Astrocyte of the cerebellum (primary cell): ENCODE data around the gene HHIPL2.

Source experiments
- DNase-seq: peaks from one replicate; pipeline ENCODE4 v3.0.0-alpha.2; 2011; ENCODE audit warnings: low read depth
- H3K4me3 ChIP-seq: 2 replicates; pipeline ENCODE4 v1.5.1; 2011; ENCODE audit warnings: mild to moderate bottlenecking, low read depth, low read length, moderate library complexity
- CTCF ChIP-seq: IDR thresholded peaks from 2 replicates; pipeline ENCODE4 v1.5.1; 2012; ENCODE audit warnings: low read length, low read depth, moderate library complexity, mild to moderate bottlenecking; ENCODE audit errors: missing control alignments
- in situ Hi-C: cut with HindIII; loops from 2 replicates; pipeline ENCODE4 v1.10.0; 2017; ENCODE audit warnings: low sequenced_read_pairs

The HHIPL2 gene

GRCh38 chr1:222586842-222587241 is 38.9 kb upstream of the HHIPL2 start:
- H3K4me3 ChIP-seq: no peak overlapping the region
- in situ Hi-C loops: no loop called here
- no peak for DNase-seq
- TF ChIP-seq CTCF: no peak

- no peak for DNase-seq
- in situ Hi-C loops: no loop called here
- TF ChIP-seq CTCF: no peak
- no peak overlapping the region for H3K4me3 ChIP-seq
These were observed 35.2 kb upstream of the HHIPL2 start for GRCh38 chr1:222583079-222583478.

- H3K4me3 ChIP-seq: no peak overlapping the region
- no peak for DNase-seq
These were observed 34.3 kb upstream of the HHIPL2 start for GRCh38 chr1:222582099-222582774.

GRCh38 chr1:222579316-222579715 is 31.4 kb upstream of the HHIPL2 start:
- no peak for DNase-seq
- H3K4me3 ChIP-seq: no peak overlapping the region
- in situ Hi-C loops: no loop called here
- no peak for TF ChIP-seq CTCF

More at GRCh38 chr1:222582099-222582774, 34.3 kb upstream of the HHIPL2 start:
- TF ChIP-seq CTCF: no peak
- in situ Hi-C loops: no loop called here

- no peak for TF ChIP-seq CTCF
- no peak for DNase-seq
- in situ Hi-C loops: no loop called here
- H3K4me3 ChIP-seq: no peak overlapping the region
These were observed 22.9 kb upstream of the HHIPL2 start for GRCh38 chr1:222570837-222571236.

- in situ Hi-C loops: no loop called here
These were observed 13.8 kb upstream of the HHIPL2 start for GRCh38 chr1:222561656-222562055.

More at GRCh38 chr1:222561656-222562055, 13.8 kb upstream of the HHIPL2 start:
- no peak for TF ChIP-seq CTCF
- no peak overlapping the region for H3K4me3 ChIP-seq
- DNase-seq: no peak
